K562 (cell line): ENCODE results near the gene GHDC. TPM values are rescaled to one million over a fixed set of nuclear protein-coding genes. Genes with fewer than 3 reads are reported as not detected.

Experiments
- CBFA2T2 ChIP-seq: fragments of 450-650 bp; conservative IDR thresholded peaks from 2 replicates; pipeline ENCODE4 v1.6.1; 2017; ENCODE audit warnings: mild to moderate bottlenecking
- CBFA2T3 ChIP-seq: fragments of 450-650 bp; IDR thresholded peaks from 2 replicates; pipeline ENCODE4 v1.6.1; 2017
- FIP1L1 ChIP-seq: fragments of 200-400 bp; formaldehyde crosslinking; IDR thresholded peaks from 2 replicates; pipeline ENCODE4 v1.6.1; 2018; ENCODE audit warnings: mild to moderate bottlenecking, low read depth, low read length; ENCODE audit not compliant: poor library complexity, severe bottlenecking
- GTF2A2 ChIP-seq: IDR thresholded peaks from 2 replicates; pipeline ENCODE4 v1.6.1; 2016; ENCODE audit warnings: mild to moderate bottlenecking, missing genetic modification characterization, missing compliant biosample characterization
- KDM2B ChIP-seq: fragments of 250-450 bp; sonication (Bioruptor Pico); IDR thresholded peaks from 2 replicates; pipeline ENCODE4 v1.8.0; 2021; ENCODE audit warnings: mild to moderate bottlenecking, moderate library complexity
- MEF2D ChIP-seq: conservative IDR thresholded peaks from 2 replicates; pipeline ENCODE4 v1.6.1; 2016; ENCODE audit warnings: low read depth, missing genetic modification characterization, missing compliant biosample characterization
- NR1H2 ChIP-seq: sonication (generic); formaldehyde crosslinking; IDR thresholded peaks from 2 replicates; pipeline ENCODE4 v1.4.0; 2020; ENCODE audit warnings: mild to moderate bottlenecking, missing genetic modification reagents
- NR3C1 ChIP-seq: sonication (generic); formaldehyde crosslinking; IDR thresholded peaks from 2 replicates; pipeline ENCODE4 v1.8.1; 2022; ENCODE audit warnings: missing genetic modification reagents
- PCBP2 ChIP-seq: fragments of 200-400 bp; formaldehyde crosslinking; IDR thresholded peaks from 2 replicates; pipeline ENCODE4 v1.6.1; 2018; ENCODE audit warnings: low read length, low read depth, mild to moderate bottlenecking, moderate library complexity; ENCODE audit not compliant: poor library complexity, severe bottlenecking
- TAL1 ChIP-seq: fragments of 450-650 bp; IDR thresholded peaks from 2 replicates; pipeline ENCODE4 v1.6.1; 2016; ENCODE audit warnings: mild to moderate bottlenecking
- TCF3 ChIP-seq: sonication (generic); formaldehyde crosslinking; IDR thresholded peaks from 2 replicates; pipeline ENCODE4 v1.4.0; 2020; ENCODE audit warnings: mild to moderate bottlenecking, missing genetic modification reagents
- TEAD4 ChIP-seq, 2 experiments: sonication (generic) in 1 of 2; formaldehyde crosslinking in 1 of 2; IDR thresholded peaks; 2 replicates each; pipeline versions ENCODE4 v1.6.1 to v1.8.0; 2012 to 2022; ENCODE audit warnings: borderline replicate concordance in 1 of 2, inconsistent platforms in 1 of 2, low read length in 1 of 2, mild to moderate bottlenecking in 1 of 2, missing genetic modification reagents in 1 of 2
- ZNF695 ChIP-seq: fragments of 450-650 bp; formaldehyde crosslinking; IDR thresholded peaks from 2 replicates; pipeline ENCODE4 v1.4.0; 2020; ENCODE audit warnings: mild to moderate bottlenecking, moderate library complexity
- polyA plus RNA-seq, 8 experiments: library from polyadenylated mRNA; depleted of rRNA in 4 of 8; stranded (reverse) in 5 of 8; unstranded in 3 of 8; fragments of >200 nt; fragmentation: Nextera tagmentation in 2 of 8; fragmentation: Illumina TruSeq in 1 of 8; extraction: Ambion mirVana in 2 of 8; extraction: Trizol in 1 of 8; gene quantifications; 2 replicates each; pipeline versions ENCODE4 v1.2.1 to v1.2.3, GENCODE V29; 2011 to 2014; ENCODE audit warnings: inconsistent platforms in 1 of 8, missing spikeins in 1 of 8
- total RNA-seq, 7 experiments: library from RNA; depleted of rRNA in 6 of 7; stranded (reverse); fragments of >200 nt in 6 of 7; fragmentation: Illumina TruSeq in 2 of 7; extraction: Trizol in 2 of 7; gene quantifications; 2 replicates each; pipeline versions ENCODE4 v1.2.1 to v1.2.3, GENCODE V29; 2011 to 2021; ENCODE audit warnings: low replicate concordance in 1 of 7
- TF ChIP-seq, protein P1 (sequence below): sonication (generic); IDR thresholded peaks from 2 replicates; pipeline ENCODE4 v1.6.1; 2016
- TF ChIP-seq, protein P2 (sequence below): fragments of 150-350 bp; IDR thresholded peaks from 2 replicates; pipeline ENCODE4 v1.6.1; 2014; ENCODE audit warnings: low read depth, mild to moderate bottlenecking, low read length, borderline replicate concordance
- TF ChIP-seq, protein P3 (sequence below), 2 experiments: fragments of 450-650 bp; IDR thresholded peaks; 2 replicates each; pipeline ENCODE4 v1.6.1; 2016; ENCODE audit warnings: mild to moderate bottlenecking in 2 of 2, borderline replicate concordance in 1 of 2, low read depth in 1 of 2, moderate library complexity in 1 of 2

Gene GHDC
- total and polyA plus RNA-seq, 9 of the 15 experiments (the other 6 are each of a cell fraction or from before 2014, with no cell fraction given): 0.65 to 23.2 (median 11.2) TPM

DNA sequence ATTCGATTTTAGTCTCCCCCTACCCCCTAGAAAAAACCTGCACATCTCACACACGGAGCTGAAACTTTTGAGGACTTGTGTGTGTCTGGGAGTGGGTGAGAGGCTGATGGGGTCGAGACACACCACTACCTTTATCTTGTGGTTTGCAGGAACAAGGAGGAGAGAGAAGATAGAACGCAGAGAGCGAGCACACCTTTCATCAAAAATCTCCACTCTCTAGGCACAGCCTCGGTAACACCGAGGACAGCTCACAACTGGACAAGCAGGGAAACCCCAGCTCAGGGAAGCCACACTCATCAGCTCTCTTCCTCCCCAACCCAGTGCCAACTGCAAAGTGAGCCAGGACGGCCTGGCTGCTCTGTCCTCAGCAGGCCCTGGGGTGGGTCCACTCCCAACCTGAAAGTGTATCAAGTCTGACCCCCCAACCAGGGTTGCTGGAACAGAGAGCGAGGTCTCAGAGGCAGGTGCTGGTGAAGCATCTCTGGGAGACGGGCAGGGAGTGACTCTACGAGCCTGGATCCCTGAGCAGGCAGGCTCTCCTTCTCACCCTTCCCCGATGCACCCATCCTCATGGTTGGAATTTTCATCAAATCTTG is 5.2 kb upstream of the GHDC start (continued):
- TF ChIP-seq, protein P1, sequence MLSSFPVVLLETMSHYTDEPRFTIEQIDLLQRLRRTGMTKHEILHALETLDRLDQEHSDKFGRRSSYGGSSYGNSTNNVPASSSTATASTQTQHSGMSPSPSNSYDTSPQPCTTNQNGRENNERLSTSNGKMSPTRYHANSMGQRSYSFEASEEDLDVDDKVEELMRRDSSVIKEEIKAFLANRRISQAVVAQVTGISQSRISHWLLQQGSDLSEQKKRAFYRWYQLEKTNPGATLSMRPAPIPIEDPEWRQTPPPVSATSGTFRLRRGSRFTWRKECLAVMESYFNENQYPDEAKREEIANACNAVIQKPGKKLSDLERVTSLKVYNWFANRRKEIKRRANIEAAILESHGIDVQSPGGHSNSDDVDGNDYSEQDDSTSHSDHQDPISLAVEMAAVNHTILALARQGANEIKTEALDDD: no peak
- TF ChIP-seq ZNF695 (CRISPR knock-in tag): no peak
- TF ChIP-seq, protein P2, sequence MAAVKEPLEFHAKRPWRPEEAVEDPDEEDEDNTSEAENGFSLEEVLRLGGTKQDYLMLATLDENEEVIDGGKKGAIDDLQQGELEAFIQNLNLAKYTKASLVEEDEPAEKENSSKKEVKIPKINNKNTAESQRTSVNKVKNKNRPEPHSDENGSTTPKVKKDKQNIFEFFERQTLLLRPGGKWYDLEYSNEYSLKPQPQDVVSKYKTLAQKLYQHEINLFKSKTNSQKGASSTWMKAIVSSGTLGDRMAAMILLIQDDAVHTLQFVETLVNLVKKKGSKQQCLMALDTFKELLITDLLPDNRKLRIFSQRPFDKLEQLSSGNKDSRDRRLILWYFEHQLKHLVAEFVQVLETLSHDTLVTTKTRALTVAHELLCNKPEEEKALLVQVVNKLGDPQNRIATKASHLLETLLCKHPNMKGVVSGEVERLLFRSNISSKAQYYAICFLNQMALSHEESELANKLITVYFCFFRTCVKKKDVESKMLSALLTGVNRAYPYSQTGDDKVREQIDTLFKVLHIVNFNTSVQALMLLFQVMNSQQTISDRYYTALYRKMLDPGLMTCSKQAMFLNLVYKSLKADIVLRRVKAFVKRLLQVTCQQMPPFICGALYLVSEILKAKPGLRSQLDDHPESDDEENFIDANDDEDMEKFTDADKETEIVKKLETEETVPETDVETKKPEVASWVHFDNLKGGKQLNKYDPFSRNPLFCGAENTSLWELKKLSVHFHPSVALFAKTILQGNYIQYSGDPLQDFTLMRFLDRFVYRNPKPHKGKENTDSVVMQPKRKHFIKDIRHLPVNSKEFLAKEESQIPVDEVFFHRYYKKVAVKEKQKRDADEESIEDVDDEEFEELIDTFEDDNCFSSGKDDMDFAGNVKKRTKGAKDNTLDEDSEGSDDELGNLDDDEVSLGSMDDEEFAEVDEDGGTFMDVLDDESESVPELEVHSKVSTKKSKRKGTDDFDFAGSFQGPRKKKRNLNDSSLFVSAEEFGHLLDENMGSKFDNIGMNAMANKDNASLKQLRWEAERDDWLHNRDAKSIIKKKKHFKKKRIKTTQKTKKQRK: no peak
- TF ChIP-seq CBFA2T2: peak; percentile 48
- no peak for TF ChIP-seq NR3C1 (CRISPR knock-in tag)
- TF ChIP-seq TEAD4 (IDR thresholded peaks at IDR 0.05; ENCODE audit: low read length): peak; percentile 14; the same call in 1 of the 2 replicates
- no peak for TF ChIP-seq TEAD4 (CRISPR knock-in tag; IDR thresholded peaks at IDR 0.05; ENCODE audit: borderline replicate concordance)
- no peak for TF ChIP-seq KDM2B
- TF ChIP-seq CBFA2T3: peak; percentile 73
- TF ChIP-seq MEF2D (tag): no peak
- TF ChIP-seq PCBP2: no peak
- no peak for TF ChIP-seq GTF2A2 (tag)
- TF ChIP-seq, protein P3, sequence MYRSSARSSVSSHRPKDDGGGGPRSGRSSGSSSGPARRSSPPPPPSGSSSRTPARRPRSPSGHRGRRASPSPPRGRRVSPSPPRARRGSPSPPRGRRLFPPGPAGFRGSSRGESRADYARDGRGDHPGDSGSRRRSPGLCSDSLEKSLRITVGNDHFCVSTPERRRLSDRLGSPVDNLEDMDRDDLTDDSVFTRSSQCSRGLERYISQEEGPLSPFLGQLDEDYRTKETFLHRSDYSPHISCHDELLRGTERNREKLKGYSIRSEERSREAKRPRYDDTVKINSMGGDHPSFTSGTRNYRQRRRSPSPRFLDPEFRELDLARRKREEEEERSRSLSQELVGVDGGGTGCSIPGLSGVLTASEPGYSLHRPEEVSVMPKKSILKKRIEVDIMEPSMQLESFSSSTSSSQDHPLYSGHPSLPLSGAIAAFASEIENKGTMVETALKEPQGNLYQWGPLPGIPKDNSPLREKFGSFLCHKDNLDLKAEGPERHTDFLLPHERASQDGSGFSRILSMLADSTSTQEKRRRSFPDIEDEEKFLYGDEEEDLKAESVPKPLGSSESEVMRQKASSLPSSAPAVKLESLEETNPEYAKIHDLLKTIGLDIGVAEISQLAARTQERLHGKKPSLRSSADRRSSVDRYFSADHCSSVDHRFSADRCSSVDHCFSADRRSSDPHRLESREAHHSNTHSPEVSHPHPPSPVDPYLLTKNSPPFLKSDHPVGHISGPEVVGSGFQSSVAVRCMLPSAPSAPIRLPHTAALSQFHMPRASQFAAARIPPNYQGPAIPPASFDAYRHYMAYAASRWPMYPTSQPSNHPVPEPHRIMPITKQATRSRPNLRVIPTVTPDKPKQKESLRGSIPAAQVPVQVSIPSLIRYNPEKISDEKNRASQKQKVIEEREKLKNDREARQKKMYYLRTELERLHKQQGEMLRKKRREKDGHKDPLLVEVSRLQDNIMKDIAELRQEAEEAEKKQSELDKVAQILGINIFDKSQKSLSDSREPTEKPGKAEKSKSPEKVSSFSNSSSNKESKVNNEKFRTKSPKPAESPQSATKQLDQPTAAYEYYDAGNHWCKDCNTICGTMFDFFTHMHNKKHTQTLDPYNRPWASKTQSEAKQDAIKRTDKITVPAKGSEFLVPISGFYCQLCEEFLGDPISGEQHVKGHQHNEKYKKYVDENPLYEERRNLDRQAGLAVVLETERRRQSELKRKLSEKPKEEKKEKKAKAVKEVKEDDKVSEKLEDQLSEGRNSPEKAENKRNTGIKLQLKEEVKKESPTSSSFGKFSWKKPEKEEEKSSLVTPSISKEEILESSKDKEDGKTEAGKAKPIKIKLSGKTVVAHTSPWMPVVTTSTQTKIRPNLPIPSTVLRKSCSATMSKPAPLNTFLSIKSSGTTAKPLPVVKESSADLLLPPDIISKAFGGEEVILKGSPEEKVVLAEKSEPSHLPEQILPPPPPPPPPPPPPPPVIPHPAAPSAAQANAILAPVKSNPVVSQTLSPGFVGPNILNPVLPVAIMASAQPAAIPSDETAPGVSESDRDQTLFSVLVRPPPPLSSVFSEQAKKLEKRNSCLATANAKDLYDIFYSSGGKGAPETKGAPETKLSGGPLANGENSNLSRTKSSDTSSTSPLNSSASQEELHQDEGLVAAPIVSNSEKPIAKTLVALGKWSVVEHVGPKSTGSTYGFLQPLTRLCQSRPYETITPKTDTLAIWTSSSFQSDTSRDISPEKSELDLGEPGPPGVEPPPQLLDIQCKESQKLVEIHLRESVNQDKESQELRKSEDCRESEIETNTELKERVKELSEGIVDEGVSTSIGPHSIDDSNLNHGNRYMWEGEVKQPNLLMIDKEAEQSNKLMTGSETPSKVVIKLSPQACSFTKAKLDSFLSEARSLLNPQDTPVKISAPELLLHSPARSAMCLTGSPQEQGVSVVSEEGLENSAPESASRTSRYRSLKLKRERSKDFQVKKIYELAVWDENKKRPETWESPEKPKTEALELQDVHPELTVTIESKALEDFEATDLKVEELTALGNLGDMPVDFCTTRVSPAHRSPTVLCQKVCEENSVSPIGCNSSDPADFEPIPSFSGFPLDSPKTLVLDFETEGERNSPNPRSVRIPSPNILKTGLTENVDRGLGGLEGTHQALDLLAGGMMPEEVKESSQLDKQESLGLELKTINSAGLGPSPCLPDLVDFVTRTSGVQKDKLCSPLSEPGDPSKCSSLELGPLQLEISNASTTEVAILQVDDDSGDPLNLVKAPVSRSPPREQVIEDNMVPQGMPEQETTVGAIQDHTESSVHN (IDR thresholded peaks at IDR 0.05; ENCODE audit: borderline replicate concordance in 1 of 2, low read depth in 1 of 2): no peak
- TF ChIP-seq FIP1L1: no peak
- TF ChIP-seq NR1H2 (CRISPR knock-in tag): no peak
- TF ChIP-seq TAL1: peak; percentile 69
- peak; percentile 63 for TF ChIP-seq TCF3
